GM18861 (cell line): ENCODE data around the gene FXYD7.
"Not testable (repeated sequence)": the region's sequence is repeated elsewhere in the genome, so short reads cannot be mapped to it uniquely, and the experiment has no call there.

Experiments
- ATAC-seq: cut with Tn5 transposase; IDR thresholded peaks from one replicate; pipeline ENCODE4 v1.9.1; 2021; ENCODE audit not compliant: unreplicated experiment

FXYD7 gene

DNA sequence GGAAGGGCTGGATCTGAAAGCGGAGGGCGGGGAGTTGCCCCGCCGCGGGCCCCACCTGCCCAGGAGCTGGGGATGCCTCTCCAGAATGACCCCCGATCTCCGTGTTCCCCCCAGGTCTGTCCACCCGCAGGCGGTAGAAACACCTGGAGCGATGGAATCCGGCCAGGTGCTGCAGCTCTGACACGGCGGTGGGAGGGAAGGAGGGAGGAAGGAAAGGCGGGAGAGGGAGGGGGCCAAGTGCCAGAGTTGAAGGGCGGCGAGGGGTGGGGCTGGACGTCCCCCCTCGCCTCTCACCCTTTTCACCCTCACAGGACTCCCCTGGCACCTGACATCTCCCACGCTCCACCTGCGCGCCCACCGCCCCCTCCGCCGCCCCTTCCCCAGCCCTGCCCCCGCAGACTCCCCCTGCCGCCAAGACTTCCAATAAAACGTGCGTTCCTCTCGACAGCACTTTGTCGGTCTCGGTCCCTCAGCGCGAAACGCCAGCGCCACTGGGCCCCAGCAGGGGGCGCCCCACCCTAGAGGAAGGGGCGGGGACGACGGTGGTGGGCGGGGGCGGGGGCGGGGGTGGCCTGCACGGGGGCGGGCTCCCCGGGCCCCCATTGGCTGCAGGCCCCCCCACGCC, 337 bp upstream of the FXYD7 start:
- no peak for ATAC-seq

DNA sequence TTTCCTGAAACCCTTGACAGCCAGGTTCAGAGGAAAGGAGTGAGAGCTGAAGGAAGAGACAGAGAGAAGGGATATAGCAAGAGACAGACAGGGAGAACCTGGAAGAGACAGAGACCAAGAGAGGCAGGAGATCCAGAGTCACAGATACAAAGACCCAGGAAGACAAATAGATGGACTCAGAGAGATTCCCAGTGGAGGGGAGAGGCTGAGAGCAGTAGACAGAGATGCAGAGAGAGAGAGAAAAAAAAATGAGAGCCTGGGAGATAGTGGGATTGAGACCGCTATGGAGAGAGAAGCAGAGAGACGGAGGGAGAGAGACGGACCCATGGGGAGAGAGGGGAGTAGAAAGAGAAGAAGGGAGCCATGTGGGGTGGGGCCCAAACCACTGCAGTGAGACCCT, 763 bp downstream of the FXYD7 start:
- no peak for ATAC-seq

DNA sequence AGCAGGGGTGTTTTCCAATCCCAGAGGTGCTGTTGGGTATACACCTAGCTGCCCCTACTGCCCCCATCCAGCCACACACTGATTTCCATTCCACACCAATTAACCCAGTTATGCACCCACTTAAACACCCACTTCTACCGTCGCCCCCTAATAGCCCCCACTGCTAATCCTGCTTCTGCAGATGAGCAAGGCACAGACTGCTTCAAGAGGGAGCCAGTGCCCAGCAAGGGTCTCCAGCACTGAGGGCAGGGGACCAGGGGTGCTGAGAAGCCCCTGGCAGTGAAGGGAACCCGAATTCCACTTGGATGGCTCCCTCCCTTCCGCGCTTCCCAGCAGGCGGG, 1.2 kb downstream of the FXYD7 start:
- no peak for ATAC-seq

DNA sequence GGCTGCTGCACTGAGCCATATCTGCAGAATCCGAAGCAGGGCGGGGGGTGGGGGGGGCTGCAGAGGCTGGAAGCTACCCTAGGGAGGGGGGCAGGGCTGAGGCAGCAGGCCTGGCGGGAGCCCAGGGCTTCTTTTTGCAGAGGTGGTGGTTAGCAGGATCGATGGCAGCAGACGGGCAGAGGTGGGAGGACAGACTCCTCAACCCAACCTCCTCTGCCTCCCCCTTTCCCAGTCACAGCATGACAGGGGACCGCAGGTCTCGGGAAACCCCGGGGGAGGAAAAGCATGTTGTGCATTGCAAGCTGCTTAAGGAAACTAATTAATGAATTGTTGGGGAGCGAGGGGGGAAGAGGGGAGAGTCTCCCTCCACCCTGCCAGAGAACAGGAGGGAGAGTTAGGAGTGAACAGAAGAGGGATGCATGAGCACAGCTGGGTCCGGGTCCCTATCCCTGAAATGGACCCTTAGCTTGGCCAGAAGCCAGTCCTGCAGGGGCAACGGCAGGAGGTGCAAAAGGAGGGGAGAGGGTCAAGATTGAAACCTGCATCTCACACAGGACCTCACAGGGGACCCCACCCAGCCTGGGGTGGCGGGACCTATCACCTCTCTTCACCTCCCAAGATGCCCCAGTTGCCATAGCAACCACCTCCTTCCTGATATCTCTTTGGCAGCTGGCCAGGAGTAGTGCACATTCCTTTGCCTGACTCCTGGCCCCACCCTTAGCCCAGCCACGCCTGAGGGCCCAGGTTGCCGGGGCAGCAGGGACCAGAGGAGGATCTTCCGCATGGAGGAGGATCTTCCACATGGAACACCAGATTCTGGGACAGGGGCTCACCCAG, 1.8 kb downstream of the FXYD7 start:
- no peak for ATAC-seq

DNA sequence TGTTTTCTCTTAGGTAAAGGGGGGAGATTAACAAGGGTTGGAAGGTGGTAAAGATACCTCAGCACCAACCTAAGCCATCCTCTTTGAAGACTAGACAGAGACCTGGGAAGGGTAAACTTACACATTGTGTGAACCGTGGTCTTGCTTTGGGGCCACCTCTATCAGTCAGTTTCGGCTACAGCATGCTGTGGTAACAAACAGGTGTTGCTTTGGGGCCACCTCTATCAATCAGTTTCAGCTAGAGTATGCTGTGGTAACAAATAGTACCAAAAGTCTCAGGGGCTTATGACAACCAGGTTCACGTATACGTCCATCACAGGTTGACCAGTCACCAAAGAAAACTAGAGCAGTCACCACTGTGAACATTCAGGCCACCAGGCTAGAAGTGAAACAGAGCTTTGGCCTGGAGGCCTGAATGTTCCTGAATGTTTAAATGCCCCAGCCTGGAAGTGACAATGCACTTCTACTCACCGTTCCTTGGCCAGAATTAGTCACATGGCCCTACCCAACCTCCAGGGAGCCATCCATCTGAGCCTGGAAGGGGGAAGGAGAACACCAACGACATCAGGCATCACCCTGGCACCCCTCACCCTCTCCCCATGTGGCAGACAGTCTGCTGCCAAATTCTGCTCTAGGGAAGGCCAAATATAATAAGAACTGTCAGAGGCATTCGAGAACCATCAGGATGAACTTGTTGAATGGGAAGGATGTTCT, 3.8 kb downstream of the FXYD7 start:
- ATAC-seq, result no peak

DNA sequence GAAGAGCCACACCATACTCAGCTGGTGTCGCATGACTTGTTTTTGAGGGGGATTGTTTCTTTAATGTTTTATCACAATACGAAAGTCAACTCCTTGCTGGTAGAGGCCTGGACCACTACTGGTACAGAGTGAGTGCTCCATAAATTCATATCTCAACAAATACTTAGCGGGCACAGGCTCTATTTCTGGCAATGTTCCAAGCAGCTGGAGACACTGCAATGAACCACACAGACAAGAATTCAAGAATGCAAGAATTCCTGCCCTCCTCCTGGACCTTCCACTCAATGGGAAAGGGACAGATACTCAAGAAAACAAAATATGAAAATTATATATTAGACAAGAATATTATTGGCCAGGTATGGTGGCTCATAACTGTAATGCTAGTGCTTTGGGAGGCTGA, 6.4 kb downstream of the FXYD7 start:
- no peak for ATAC-seq

DNA sequence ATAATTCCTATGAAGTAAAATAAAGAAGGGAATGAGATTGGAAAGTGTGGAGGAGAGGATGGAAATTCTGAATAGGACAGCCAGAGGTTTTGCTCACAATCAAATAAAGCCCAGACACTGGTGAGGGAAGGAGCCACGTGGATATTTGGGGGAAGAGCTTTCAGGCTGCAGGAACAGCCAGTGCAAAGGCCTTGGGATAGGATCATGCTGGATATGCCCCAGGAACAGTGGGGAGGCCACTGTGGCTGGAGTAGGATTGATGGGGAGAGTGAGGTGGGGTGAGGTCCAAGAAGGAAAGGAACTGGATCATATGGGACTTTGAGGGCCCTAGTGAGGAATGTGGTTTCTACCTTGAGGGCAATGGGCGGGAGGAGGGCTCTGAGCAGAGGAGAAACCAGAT, 7.4 kb downstream of the FXYD7 start:
- ATAC-seq, result no peak

DNA sequence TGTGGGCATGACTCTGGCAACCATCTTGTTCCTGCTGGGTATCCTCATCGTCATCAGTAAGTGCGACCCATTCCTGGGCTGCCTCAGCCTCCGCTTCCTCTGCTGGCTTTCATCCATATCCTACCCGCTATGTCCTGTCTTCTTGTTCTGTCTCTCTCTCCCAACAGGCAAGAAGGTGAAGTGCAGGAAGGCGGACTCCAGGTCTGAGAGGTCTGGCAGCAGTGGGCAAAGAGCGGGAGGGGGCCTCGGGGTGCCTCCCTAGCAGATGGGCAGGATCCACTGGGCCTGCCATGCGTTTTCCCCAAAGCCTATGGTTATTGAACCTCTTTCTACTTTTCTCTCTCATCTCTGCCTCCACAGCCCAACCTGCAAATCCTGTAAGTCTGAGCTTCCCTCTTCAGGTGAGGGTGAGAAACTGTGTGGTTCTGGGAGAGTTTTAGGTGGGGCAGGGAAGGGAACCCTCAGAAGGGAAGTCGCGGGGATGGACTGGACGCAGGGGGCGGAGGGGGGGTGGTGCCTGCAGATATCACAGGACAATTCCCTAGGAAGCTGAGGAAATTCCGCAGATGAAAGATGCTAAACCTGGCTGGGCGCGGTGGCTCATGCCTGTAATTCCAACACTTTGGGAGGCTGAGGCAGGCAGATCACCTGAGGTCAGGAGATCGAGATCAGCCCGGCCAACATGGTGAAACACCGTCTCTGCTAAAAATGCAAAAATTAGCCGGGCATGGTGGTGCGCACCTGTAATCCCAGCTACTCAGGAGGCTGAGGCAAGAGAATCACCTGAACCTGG, 8.4 kb downstream of the FXYD7 start:
- no peak for ATAC-seq

DNA sequence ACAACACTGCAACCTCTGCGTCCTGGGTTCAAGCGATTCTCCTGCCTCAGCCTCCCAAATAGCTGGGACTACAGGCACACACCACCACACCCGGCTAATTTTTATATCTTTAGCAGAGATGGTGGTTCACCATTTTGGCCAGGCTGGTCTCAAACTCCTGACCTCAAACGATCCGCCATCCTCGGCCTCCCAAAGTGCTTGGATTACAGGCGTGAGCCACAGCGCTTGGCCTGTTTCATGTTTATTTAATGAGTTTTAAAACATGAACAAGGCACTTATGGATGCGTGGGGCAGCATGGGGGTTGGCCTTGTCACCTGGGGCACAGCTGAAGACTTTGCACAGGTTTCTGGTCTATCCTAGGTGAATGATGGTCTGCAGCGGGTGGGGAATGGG, 10.1 kb downstream of the FXYD7 start:
- ATAC-seq, result not testable (repeated sequence)

DNA sequence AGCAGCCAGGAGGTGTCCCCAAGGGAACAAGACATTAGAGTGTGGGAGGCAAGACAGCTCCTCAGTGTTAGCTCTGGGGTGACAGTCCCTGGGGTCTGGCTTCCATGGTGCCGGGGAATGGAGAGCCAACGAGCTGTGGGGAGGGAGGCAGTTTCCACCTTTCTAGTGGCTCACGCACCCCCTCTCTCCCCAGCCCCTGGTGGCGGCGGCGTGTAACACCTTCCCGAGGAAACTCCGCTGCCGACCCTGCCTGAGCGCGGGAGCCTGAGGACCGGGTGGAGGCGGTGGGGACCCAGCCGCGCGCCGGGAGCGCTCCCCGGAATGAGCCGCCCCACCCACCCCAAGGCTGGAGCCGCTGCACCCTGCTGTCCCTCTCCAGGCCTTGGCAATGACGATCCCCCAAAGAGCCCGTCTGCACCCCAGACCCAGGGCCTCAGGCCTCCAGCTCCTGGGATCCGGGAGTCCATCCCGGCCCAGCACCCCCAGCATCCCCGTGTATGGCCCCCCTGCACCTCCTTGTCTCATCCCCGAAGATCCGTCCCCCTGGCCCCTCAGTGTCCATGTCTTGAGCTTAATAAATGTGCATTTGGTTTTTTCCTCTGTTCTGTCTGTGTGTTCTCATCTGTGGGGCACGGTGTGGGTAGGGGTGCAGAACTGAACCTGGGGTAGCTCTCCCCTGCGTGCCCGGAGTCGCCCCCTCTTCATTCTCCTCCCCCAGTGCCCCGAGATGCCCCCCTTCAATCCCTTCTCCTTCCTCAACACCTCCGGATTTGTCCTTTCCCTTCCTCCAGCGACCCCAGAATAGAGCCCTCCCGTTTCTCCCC, 10.9 kb downstream of the FXYD7 start:
- no peak for ATAC-seq

DNA sequence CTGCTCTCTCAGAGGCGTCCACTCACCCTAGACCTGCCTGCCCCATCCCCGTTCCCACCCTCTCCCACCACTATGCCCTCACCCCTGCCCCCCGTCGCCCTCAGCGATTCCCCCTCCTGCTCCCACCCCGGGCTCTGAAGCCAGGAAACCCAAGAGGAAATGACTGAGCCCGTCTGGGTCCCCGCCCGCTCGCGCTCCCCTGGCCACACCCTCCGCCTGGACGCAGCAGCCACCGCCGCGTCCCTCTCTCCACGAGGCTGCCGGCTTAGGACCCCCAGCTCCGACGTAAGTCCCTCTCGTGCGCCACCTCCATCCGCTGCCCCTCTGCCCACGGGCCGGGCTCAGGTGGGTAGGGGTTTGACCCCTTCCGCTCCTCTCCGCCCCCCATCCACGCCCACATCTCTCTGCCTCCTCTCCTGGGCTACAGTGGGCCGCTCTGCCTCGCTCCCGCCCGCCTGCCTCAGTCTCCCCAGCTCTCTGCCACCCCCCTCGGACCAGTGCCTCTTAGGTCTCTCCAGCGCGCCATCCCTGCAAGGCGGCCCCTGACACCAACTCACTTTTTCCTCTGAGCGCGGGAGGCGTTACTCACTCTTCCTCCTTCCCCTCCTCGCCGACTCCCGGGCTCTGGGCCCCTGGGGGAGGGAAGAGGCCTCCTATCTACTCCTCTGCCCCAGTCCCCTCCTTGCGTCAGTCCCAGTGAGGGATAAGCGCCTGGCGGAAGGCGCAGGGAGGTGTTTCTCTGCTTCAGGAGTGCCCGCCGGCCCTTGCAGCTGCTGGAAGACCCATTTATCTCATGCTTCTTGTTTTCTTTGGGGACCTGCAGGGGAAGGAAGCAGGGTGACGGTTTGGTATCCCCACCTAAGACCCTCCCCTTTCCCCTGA, 11.7 kb downstream of the FXYD7 start, which contains the start of gene FXYD5:
Gene FXYD5 (plus strand): TSS at position 211 of the 882 bp plus-strand sequence. CDS start 816 bp downstream, outside the sequence.
- no peak for ATAC-seq

DNA sequence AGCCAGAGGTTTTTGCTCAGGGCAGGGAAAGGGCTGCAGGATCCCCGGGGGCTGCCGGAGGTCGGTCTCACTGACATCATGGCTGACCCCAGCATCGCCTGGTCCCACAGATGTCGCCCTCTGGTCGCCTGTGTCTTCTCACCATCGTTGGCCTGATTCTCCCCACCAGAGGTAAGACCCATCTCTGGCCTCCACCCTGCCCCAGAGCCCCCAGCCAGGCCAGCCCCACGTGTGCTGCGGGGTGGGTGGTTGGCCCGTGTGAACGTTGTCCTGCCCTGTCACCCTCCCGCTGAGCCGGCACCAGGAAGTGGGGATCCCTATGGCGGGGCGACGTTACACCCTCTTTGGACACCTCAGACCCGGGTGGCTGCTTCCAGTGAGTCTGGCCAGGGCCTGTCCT, 12.4 kb downstream of the FXYD7 start:
- ATAC-seq, result no peak

DNA sequence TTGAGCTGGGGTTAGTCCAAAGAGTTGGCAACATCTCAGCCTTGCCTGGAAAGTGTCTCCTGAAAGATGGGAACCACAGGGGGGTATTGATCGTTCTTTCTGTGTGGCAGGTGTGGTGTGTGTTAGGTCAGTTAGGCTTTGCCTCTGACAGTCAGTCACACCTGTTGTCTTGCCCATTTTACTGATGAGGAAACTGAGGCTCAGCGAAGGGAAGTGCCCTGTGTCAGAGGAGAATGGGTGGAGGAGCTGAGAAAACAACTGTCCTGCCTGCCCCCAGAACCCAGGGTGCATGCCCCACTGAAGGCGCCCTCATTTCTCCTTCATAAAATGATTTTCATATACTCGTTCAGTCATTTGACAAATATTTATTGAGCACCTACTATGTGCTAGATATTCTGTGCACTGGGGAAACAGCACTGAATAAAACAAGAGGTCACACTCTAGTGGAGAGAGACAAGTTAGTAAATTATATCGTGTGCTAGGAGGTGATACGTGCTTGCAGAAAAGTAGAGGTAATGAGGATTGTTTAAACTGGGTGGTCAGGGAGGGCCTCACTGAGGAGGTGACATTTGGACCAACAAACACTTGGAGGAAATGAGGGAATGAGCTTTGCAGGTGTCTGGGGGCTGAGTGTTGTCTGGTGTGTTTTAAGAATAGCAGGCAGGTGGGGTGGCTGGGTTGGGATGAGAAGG, 13.1 kb downstream of the FXYD7 start:
- no peak for ATAC-seq

DNA sequence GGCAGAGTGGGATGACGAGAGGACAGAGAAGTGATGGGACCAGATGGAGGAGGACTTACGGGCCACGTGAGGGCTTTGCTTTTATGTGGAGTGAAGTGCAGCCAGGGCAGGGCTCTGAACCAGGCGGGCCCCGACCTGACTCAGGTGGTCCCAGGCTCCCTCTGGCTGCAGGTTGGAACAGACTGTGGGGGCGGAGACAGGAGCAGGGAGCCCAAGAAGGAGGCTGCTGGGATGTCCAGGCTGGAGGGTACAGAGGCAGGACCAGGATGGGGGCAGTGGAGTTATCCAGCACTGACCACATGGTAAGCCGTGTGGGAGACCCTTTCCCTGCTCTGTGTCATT, 13.6 kb downstream of the FXYD7 start:
- ATAC-seq, result no peak

DNA sequence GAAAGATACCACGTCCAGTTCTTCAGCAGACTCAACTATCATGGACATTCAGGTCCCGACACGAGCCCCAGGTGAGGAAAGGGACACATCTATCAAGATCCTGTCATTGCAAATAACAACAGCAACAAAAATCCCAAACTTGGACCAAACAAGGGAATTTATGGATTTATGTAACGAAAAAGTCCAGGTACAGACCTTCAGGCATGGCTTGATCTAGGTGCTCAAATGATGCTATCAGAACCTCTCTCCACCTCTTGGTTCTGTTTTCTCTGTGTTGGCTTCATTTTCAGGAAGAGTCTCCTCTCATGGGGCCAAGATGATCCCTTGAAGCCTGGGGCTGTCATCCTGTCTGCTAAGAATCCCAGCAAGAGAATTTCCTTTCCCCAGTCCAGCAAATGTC, 14.4 kb downstream of the FXYD7 start:
- no peak for ATAC-seq

DNA sequence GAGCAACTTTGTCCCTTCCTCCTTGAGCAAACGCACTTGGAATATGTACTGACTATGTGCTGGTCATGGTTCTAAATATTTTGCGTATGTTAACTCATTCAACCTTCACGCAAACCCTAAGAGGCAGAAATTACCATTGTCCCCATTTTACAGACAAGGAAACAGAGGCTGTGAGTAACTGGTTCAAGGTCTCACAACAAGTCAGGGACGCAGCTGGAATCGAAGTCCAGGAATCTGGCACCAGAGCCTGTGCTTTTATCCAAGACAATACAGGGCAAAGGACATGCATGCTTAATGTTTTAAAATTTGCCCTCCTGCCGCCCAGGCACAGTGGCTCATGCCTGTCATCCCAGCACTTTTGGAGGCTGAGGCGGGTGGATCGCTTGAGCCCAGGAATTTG, 16.6 kb downstream of the FXYD7 start:
- ATAC-seq, result no peak

DNA sequence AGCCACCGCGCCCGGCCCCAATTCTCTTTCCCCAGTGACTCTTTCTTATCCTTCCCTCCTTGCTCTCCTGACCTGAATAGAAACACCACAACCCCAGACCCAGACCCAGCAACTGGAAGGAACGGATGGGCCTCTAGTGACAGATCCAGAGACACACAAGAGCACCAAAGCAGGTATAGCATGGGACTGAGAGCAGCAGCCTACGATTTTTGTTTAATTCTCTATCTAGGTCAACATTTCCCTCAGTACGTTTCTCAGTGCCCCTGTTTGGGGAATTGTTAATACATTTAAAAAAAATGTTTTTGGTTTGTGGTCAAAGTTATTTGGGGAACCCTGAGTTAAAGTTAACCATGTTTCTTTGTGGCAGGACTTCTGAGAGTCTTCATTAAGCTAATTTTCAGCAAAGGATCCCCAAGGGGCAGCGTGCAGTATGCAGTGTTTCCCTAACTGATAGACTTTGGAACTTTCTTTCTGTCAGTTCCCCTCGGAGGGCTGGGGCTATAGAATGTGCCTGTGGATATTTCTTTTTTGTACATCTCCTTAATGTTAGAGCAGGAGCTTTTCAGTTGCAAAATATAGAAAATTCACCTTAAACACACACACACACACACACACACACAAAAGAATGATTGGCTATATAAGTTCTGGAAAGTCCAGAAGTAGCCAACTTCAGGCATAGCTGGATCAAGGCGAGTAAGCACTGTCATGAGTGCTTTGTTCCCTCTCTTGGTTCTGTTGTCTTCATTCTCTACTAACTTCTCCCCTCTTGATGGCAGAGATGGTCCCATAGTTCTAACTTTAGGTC, 17.8 kb downstream of the FXYD7 start:
- no peak for ATAC-seq

DNA sequence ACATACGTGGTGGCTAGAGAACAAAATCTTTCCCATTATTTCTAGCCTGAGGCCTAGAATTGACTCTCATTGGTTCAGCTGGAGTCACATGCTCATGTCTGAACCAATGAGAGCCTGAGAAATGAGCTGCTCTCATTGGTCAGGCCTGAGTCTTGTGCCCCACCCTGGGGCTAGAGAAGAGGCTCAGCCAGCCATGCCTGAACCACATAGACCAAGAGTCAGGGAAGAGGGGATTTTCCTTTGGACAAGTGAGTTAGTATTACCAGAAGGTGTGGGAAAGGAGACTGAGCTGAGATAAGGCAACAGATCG, 18.3 kb downstream of the FXYD7 start:
- no peak for ATAC-seq
